Measurements from ENCODE around the gene RTEL1.

- TF ChIP-seq POLR2AphosphoS5 (IDR thresholded peaks at IDR 0.05; ENCODE audit: low read depth, low read length) (no peak), CTCF (IDR thresholded peaks at IDR 0.05) (no peak), TCF7L2 (IDR thresholded peaks at IDR 0.05; ENCODE audit: low read depth, low read length) (no peak), SIN3A (IDR thresholded peaks at IDR 0.05; ENCODE audit: borderline replicate concordance, insufficient read depth, low read depth, low read length) (no peak), REST (IDR thresholded peaks at IDR 0.05; ENCODE audit: insufficient read depth in 1 of 2, low read depth in 2 of 2, low read length in 1 of 2) (no peak)
These were observed 2.9 kb upstream of the RTEL1 start for GRCh38 chr20:63655249-63655648.

Data from Panc1 (cell line).